ENCODE data around the gene P2RY8. TPM values are rescaled to one million over a fixed set of nuclear protein-coding genes. Genes with fewer than 3 reads are reported as not detected.
A peak's percentile ranks its signal among the peaks of the same experiment; 100 is the strongest.
"Not testable (repeated sequence)": the region's sequence is repeated elsewhere in the genome, so short reads cannot be mapped to it uniquely, and the experiment has no call there.

The P2RY8 gene
- total RNA-seq = 0.13 and 0.76 TPM in 2 replicates

- DNase-seq (ENCODE audit: low read depth in 2 of 2) = peak; percentile 55 to 69
These were observed at the start of gene P2RY8 for GRCh38 chrX:1537031-1537715. TSS of gene P2RY8 (minus strand) at chrX:1537185. CDS start at chrX:1466558, 70,627 bp downstream.

GRCh38 chrX:1584237-1585011, 47.4 kb upstream of the P2RY8 start:
- DNase-seq (ENCODE audit: low read depth in 2 of 2) = no peak

- peak; percentile 55 to 71 for DNase-seq (ENCODE audit: low read depth in 2 of 2)
These were observed 45.9 kb upstream of the P2RY8 start for GRCh38 chrX:1582686-1583437.

- DNase-seq (ENCODE audit: low read depth in 2 of 2) = peak; percentile 40 to 67
These were observed 44.1 kb upstream of the P2RY8 start for GRCh38 chrX:1581132-1581531.

- DNase-seq (ENCODE audit: low read depth in 2 of 2) = no peak
These were observed 41.7 kb upstream of the P2RY8 start for GRCh38 chrX:1578511-1579173.

- no peak for DNase-seq (ENCODE audit: low read depth in 2 of 2)
These were observed 40.9 kb upstream of the P2RY8 start for GRCh38 chrX:1577845-1578244.

GRCh38 chrX:1576201-1576992, 39.4 kb upstream of the P2RY8 start:
- no peak for DNase-seq (ENCODE audit: low read depth in 2 of 2)

GRCh38 chrX:1574181-1574580, 37.2 kb upstream of the P2RY8 start:
- DNase-seq (ENCODE audit: low read depth in 2 of 2) = not testable (repeated sequence)

- DNase-seq (ENCODE audit: low read depth in 2 of 2) = no peak
These were observed 28.0 kb upstream of the P2RY8 start for GRCh38 chrX:1564750-1565683.

- DNase-seq (ENCODE audit: low read depth in 2 of 2) = not testable (repeated sequence)
These were observed 27.1 kb upstream of the P2RY8 start for GRCh38 chrX:1564077-1564476.

- DNase-seq (ENCODE audit: low read depth in 2 of 2) = no peak
These were observed 24.2 kb upstream of the P2RY8 start for GRCh38 chrX:1561164-1561563.

GRCh38 chrX:1558761-1559468, 21.9 kb upstream of the P2RY8 start:
- no peak for DNase-seq (ENCODE audit: low read depth in 2 of 2)

GRCh38 chrX:1557442-1557841, 20.5 kb upstream of the P2RY8 start:
- DNase-seq (ENCODE audit: low read depth in 2 of 2) = not testable (repeated sequence)

- no peak for DNase-seq (ENCODE audit: low read depth in 2 of 2)
These were observed 18.4 kb upstream of the P2RY8 start for GRCh38 chrX:1555370-1555769.

- no peak for DNase-seq (ENCODE audit: low read depth in 2 of 2)
These were observed 17.7 kb upstream of the P2RY8 start for GRCh38 chrX:1554469-1555210.

- DNase-seq (ENCODE audit: low read depth in 2 of 2) = no peak
These were observed 15.1 kb upstream of the P2RY8 start for GRCh38 chrX:1551959-1552546.

- DNase-seq (ENCODE audit: low read depth in 2 of 2) = no peak
These were observed 9.8 kb upstream of the P2RY8 start for GRCh38 chrX:1546691-1547251.
